Effector memory CD8-positive, alpha-beta T cell (primary cell): Measurements from ENCODE around the gene CYP1A2.

ENCODE experiments used
- ATAC-seq: fragments of 150-1000 bp; cut with Tn5 transposase; replicated peaks from 2 replicates; pipeline ENCODE4 v1.10.0; 2021; ENCODE audit warnings: mild to moderate bottlenecking, moderate library complexity
- DNase-seq, 3 experiments: peaks; one replicate each; pipeline ENCODE4 v3.0.0; 2021
- H3K27ac Mint-ChIP-seq, 2 donors: one replicate each; pipeline ENCODE4 v1.8.0; 2022; ENCODE audit warnings: mild to moderate bottlenecking in 2 of 2, mixed read lengths in 2 of 2, moderate library complexity in 2 of 2
- H3K27me3 Mint-ChIP-seq, 2 donors: one replicate each; pipeline ENCODE4 v1.8.0; 2022; ENCODE audit warnings: mixed read lengths in 2 of 2
- H3K36me3 Mint-ChIP-seq: one replicate; pipeline ENCODE4 v1.8.0; 2022; ENCODE audit warnings: mild to moderate bottlenecking, moderate library complexity, mixed read lengths; ENCODE audit not compliant: insufficient read depth
- H3K4me1 Mint-ChIP-seq, 2 donors: one replicate each; pipeline ENCODE4 v1.8.0; 2022; ENCODE audit warnings: low read depth in 2 of 2, mixed read lengths in 2 of 2
- H3K4me3 Mint-ChIP-seq, 2 donors: one replicate each; pipeline ENCODE4 v1.8.0; 2022; ENCODE audit warnings: mild to moderate bottlenecking in 2 of 2, mixed read lengths in 2 of 2, moderate library complexity in 2 of 2
- H3K9me3 Mint-ChIP-seq, 2 donors: one replicate each; pipeline ENCODE4 v1.8.0; 2022; ENCODE audit warnings: mixed read lengths in 2 of 2

CYP1A2 gene

GRCh38 chr15:74802290-74802689 lies 53.6 kb downstream of the CYP1A2 start:
- peaks cover 36 to 37% of the 10 kb centered on the region in 2 donors for H3K4me1 Mint-ChIP-seq
- no peaks in the 10 kb centered on the region for H3K27me3 Mint-ChIP-seq
- peak overlapping the region in 1 of 2 donors; percentile 60 for H3K27ac Mint-ChIP-seq
- H3K36me3 Mint-ChIP-seq: peaks cover 61% of the 10 kb centered on the region
- DNase-seq (no peak), ATAC-seq (no peak)
- H3K4me3 Mint-ChIP-seq: no peak overlapping the region
- no peaks in the 10 kb centered on the region for H3K9me3 Mint-ChIP-seq

DNA sequence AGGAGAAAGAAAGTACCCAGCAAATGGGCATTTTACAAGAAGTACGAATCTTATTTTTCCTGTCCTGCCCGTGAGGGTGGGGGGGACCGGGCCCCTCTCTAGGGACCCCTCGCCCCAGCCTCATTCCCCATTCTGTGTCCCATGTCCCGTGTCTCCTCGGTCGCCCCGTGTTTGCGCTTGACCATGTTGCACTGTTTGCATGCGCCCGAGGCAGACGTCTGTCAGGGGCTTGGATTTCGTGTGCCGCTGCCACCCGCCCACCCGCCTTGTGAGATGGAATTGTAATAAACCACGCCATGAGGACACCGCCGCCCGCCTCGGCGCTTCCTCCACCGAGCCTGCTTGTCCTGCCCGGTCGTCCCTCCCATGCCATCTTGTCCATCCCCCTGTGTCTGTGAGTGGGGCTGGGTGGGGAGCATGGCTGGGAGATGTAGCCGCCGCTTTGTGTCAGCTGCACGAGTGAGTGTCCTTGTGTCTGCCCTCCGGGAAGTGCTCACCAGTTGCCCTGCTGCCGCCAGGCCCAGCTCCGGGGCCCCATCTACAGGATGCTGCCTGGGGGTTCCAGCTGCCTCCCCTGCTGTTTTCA lies 54.3 kb downstream of the CYP1A2 start:
- DNase-seq: no peak
- peaks cover 33 to 34% of the 10 kb centered on the region in 2 donors for H3K4me1 Mint-ChIP-seq
- peak overlapping the region; percentile 60 to 65 for H3K27ac Mint-ChIP-seq
- ATAC-seq: no peak
- no peaks in the 10 kb centered on the region for H3K9me3 Mint-ChIP-seq
- no peaks in the 10 kb centered on the region for H3K27me3 Mint-ChIP-seq
- peaks cover 59% of the 10 kb centered on the region for H3K36me3 Mint-ChIP-seq
- no peak overlapping the region for H3K4me3 Mint-ChIP-seq

DNA sequence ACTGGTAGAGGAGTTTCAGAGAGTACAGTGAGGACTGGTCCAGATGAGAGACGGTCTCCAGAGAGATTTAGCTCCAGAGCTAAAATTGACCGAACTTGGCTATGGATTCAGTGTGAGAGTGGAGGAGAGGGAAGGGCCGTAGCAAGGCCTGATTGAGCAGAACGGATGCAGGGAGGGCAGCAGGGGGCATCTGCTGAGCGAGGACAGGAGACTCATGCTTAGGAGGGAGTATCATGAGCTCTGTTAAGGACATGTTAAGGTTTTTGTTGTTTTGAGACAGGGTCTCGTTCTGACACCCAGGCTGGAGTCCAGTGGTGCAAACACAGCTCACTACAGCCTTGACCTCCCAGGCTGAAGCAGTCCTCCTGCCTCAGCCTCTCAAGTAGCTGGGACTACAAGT lies 56.3 kb downstream of the CYP1A2 start:
- H3K27me3 Mint-ChIP-seq: no peaks in the 10 kb centered on the region
- peaks cover 26 to 36% of the 10 kb centered on the region in 2 donors for H3K4me1 Mint-ChIP-seq
- no peaks in the 10 kb centered on the region for H3K9me3 Mint-ChIP-seq
- ATAC-seq (no peak), DNase-seq (no peak)
- peaks cover 48% of the 10 kb centered on the region for H3K36me3 Mint-ChIP-seq
- no peak overlapping the region for H3K4me3 Mint-ChIP-seq
- H3K27ac Mint-ChIP-seq: peak overlapping the region; percentile 67 to 80
